Myocyte (in vitro differentiated cells): Measurements from ENCODE around the gene RNASEH2A. TPM values are rescaled to one million over a fixed set of nuclear protein-coding genes. Genes with fewer than 3 reads are reported as not detected.

Experiments
- DNase-seq: peaks from one replicate; pipeline ENCODE4 v3.0.0-alpha.2; 2012; ENCODE audit warnings: low read depth
- microRNA-seq: library from miRNA; unstranded; fragments of <30 nt; microRNA quantifications from one replicate; pipeline ENCODE4, GENCODE V29; 2016
- total RNA-seq: library from RNA; depleted of rRNA; stranded (reverse); fragments of >200 nt; gene quantifications from 2 replicates; pipeline ENCODE4 v1.2.3, GENCODE V29; 2014

Gene RNASEH2A
- total RNA-seq, 1 donor from 2014 or later: 3.5 TPM

DNA sequence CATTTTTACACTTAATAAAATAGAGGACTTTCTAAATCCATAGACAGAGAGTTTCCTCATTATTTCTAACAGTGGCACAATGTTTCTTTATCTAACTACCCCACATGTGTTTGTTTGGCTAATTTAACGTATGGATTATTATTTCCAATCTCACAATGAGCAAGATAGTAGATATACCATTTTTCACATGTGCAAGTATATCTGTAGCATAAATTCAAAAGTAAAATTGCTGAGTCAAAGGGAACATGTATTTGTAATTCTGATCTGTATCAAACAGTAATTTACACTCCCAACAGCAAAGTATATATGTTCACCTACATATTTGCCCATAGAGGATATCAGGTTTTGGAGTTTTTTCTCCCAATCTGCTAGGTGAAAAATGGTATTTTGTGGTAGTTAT is 50.3 kb downstream of the RNASEH2A start:
- DNase-seq: no peak

DNA sequence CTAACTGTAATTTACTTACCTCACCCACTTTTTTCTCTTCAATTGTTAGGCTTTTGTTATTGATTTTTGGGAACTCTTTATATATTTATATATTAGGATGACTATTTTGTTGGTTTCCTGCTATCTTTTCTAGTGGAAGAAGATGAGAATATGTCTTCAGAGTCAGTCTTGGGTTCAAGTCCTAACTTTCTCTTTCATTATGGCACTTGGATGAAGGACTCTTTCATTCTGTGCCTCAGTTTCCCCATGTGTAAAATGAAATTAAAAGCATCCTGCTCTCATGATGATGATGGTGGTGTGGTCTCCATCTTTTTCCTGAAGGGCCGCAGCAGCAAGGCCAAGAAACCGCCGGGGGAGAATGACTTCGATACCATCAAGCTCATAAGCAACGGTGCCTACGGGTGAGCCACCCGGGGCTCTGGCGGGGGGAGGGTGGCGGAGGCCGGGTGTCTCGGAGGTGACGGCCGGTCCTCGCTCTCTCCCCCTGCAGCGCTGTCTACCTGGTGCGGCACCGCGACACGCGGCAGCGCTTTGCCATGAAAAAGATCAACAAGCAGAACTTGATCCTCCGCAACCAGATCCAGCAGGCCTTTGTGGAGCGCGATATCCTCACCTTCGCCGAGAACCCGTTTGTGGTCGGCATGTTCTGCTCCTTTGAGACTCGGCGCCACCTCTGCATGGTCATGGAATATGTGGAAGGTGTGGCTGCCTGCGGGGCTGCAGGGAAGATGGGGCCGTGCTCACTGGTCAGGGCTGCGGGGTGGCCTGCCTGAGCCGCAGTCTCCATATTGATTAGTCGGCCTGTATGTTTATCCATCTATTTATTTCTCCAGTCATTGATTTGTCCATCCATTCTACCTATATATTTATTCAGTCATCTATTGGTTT is 51.9 kb downstream of the RNASEH2A start:
- DNase-seq: no peak

DNA sequence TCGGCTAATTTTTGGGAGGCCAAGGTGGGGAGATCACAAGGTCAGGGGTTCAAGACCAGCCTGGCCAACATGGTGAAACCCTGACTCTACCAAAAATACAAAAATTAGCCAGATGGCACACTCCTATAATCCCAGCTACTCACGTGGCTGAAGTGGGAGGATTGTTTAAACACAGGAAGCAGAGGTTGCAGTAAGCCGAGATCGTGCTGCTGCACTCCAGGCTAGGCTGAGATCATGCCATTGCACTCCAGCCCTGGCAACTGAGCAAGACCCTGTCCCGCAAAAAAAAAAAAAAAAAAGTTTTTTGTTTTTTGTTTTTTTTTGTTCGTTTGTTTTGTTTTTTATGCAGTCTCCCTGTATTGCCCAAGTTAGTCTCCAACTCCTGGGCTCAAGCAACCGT is 53.2 kb downstream of the RNASEH2A start:
- DNase-seq: no peak

Small RNA genes lying within 50 kb of the gene (microRNA-seq; reads per million reads assigned to microRNA genes)
- gene MIR5684 (not detected), gene MIR6794 (not detected)

Other genes starting within 250 kb of the RNASEH2A start
- gene ZNF490, start 195.8 kb upstream of the RNASEH2A start, total RNA-seq: 5.8 and 8.6 TPM in 2 replicates
- gene ZNF791, start 195.7 kb upstream of the RNASEH2A start, total RNA-seq: 12.5 and 13.6 TPM in 2 replicates
- 50.7 and 52.0 TPM in 2 replicates for gene MAN2B1, start 139.8 kb upstream of the RNASEH2A start, total RNA-seq
- gene WDR83, start 139.8 kb upstream of the RNASEH2A start, total RNA-seq: 10.2 and 10.5 TPM in 2 replicates
- 72.5 and 97.1 TPM in 2 replicates for gene DHPS, start 124.7 kb upstream of the RNASEH2A start, total RNA-seq
- not detected in 2 replicates for gene GNG14, start 118.6 kb upstream of the RNASEH2A start, total RNA-seq
- gene FBXW9, start 110.0 kb upstream of the RNASEH2A start, total RNA-seq: 11.9 and 12.2 TPM in 2 replicates
- 45.6 and 51.3 TPM in 2 replicates for gene TNPO2, start 82.7 kb upstream of the RNASEH2A start, total RNA-seq
- 200 and 262 TPM in 2 replicates for gene TRIR, start 71.9 kb upstream of the RNASEH2A start, total RNA-seq
- gene GET3, start 69.1 kb upstream of the RNASEH2A start, total RNA-seq: 73.1 and 96.8 TPM in 2 replicates
- gene BEST2, start 54.8 kb upstream of the RNASEH2A start, total RNA-seq: 0.05 and 0.24 TPM in 2 replicates
- gene HOOK2, start 31.0 kb upstream of the RNASEH2A start, total RNA-seq: 39.6 and 49.9 TPM in 2 replicates
- 84.4 and 96.5 TPM in 2 replicates for gene JUNB, start 15.1 kb upstream of the RNASEH2A start, total RNA-seq
- gene PRDX2, start 4.8 kb upstream of the RNASEH2A start, total RNA-seq: 109 and 130 TPM in 2 replicates
- gene THSD8, start 4.5 kb upstream of the RNASEH2A start, total RNA-seq: not detected in 2 replicates
- not detected in 2 replicates for gene RTBDN, start 28.0 kb downstream of the RNASEH2A start, total RNA-seq
- gene MAST1, start 31.9 kb downstream of the RNASEH2A start, total RNA-seq: 0.42 TPM in 1 of 2 replicates, not detected in the other
- gene DNASE2, start 74.9 kb downstream of the RNASEH2A start, total RNA-seq: 21.3 and 22.3 TPM in 2 replicates
- not detected in 2 replicates for gene KLF1, start 80.6 kb downstream of the RNASEH2A start, total RNA-seq
- 32.8 and 42.3 TPM in 2 replicates for gene GCDH, start 84.6 kb downstream of the RNASEH2A start, total RNA-seq
- 0.16 TPM in 1 of 2 replicates, not detected in the other for gene SYCE2, start 112.7 kb downstream of the RNASEH2A start, total RNA-seq
- gene FARSA, start 127.1 kb downstream of the RNASEH2A start, total RNA-seq: 47.8 and 55.7 TPM in 2 replicates
- gene CALR, start 132.0 kb downstream of the RNASEH2A start, total RNA-seq: 890 and 1,463 TPM in 2 replicates
- gene RAD23A, start 139.3 kb downstream of the RNASEH2A start, total RNA-seq: 199 and 236 TPM in 2 replicates
- gene GADD45GIP1, start 150.6 kb downstream of the RNASEH2A start, total RNA-seq: 44.6 and 58.1 TPM in 2 replicates
- gene DAND5, start 163.0 kb downstream of the RNASEH2A start, total RNA-seq: not detected in 2 replicates
- 17.7 and 23.3 TPM in 2 replicates for gene NFIX, start 188.9 kb downstream of the RNASEH2A start, total RNA-seq